K562 (cell line): ENCODE results near the gene PTPN18. TPM values are rescaled to one million over a fixed set of nuclear protein-coding genes. Genes with fewer than 3 reads are reported as not detected.

Experiments
- ELK1 ChIP-seq: sonication (generic); formaldehyde crosslinking; IDR thresholded peaks from 2 replicates; pipeline ENCODE4 v1.8.1; 2022; ENCODE audit warnings: missing genetic modification reagents
- FOXA3 ChIP-seq, 2 experiments: fragments of 450-650 bp in 1 of 2; sonication (generic) in 1 of 2; formaldehyde crosslinking; IDR thresholded peaks in 1 of 2; conservative IDR thresholded peaks in 1 of 2; 2 replicates each; pipeline versions ENCODE4 v1.4.0 to v1.8.0; 2020 to 2022; ENCODE audit warnings: mild to moderate bottlenecking in 2 of 2, missing genetic modification reagents in 1 of 2
- MLX ChIP-seq, 2 experiments: fragments of 450-650 bp in 1 of 2; sonication (generic) in 1 of 2; formaldehyde crosslinking; conservative IDR thresholded peaks; 2 replicates each; pipeline versions ENCODE4 v1.4.0 to v1.8.1; 2020 to 2022; ENCODE audit warnings: mild to moderate bottlenecking in 1 of 2, missing genetic modification reagents in 1 of 2
- MTA3 ChIP-seq: fragments of 450-650 bp; formaldehyde crosslinking; IDR thresholded peaks from 2 replicates; pipeline ENCODE4 v1.6.1; 2017; ENCODE audit warnings: mild to moderate bottlenecking, borderline replicate concordance
- PKNOX1 ChIP-seq: fragments of 450-650 bp; IDR thresholded peaks from 2 replicates; pipeline ENCODE4 v1.6.1; 2016
- UBTF ChIP-seq, 2 experiments: IDR thresholded peaks; 2 replicates each; pipeline ENCODE4 v1.6.1; 2012; ENCODE audit warnings: improper control_type of control experiment in 2 of 2, low read depth in 2 of 2, low read length in 2 of 2, borderline replicate concordance in 1 of 2
- USF1 ChIP-seq: sonication (generic); formaldehyde crosslinking; IDR thresholded peaks from 2 replicates; pipeline ENCODE4 v1.9.0; 2022; ENCODE audit warnings: mild to moderate bottlenecking, missing genetic modification reagents
- ZNF143 ChIP-seq: sonication (generic); formaldehyde crosslinking; IDR thresholded peaks from 2 replicates; pipeline ENCODE4 v1.9.0; 2022; ENCODE audit warnings: mild to moderate bottlenecking, missing genetic modification reagents
- ZNF584 ChIP-seq: fragments of 200-800 bp; sonication (Bioruptor generic); IDR thresholded peaks from 2 replicates; pipeline ENCODE4 v1.6.1; 2016; ENCODE audit warnings: low read depth, mild to moderate bottlenecking, missing genetic modification characterization, missing compliant biosample characterization
- polyA plus RNA-seq, 8 experiments: library from polyadenylated mRNA; depleted of rRNA in 4 of 8; stranded (reverse) in 5 of 8; unstranded in 3 of 8; fragments of >200 nt; fragmentation: Nextera tagmentation in 2 of 8; fragmentation: Illumina TruSeq in 1 of 8; extraction: Ambion mirVana in 2 of 8; extraction: Trizol in 1 of 8; gene quantifications; 2 replicates each; pipeline versions ENCODE4 v1.2.1 to v1.2.3, GENCODE V29; 2011 to 2014; ENCODE audit warnings: inconsistent platforms in 1 of 8, missing spikeins in 1 of 8
- total RNA-seq, 7 experiments: library from RNA; depleted of rRNA in 6 of 7; stranded (reverse); fragments of >200 nt in 6 of 7; fragmentation: Illumina TruSeq in 2 of 7; extraction: Trizol in 2 of 7; gene quantifications; 2 replicates each; pipeline versions ENCODE4 v1.2.1 to v1.2.3, GENCODE V29; 2011 to 2021; ENCODE audit warnings: low replicate concordance in 1 of 7

The PTPN18 gene
- total and polyA plus RNA-seq, 9 of the 15 experiments (the other 6 are each of a cell fraction or from before 2014, with no cell fraction given): 11.6 to 90.7 (median 49.6) TPM

GRCh38 chr2:130310881-130311280, 45.0 kb upstream of the PTPN18 start (continued):
- TF ChIP-seq UBTF (IDR thresholded peaks at IDR 0.05; ENCODE audit: borderline replicate concordance in 1 of 2, low read depth in 2 of 2, low read length in 2 of 2): no peak
- TF ChIP-seq FOXA3 (CRISPR knock-in tag; conservative IDR thresholded peaks at IDR 0.05 in 1 of 2, IDR thresholded peaks at IDR 0.05 in 1 of 2): no peak
- TF ChIP-seq PKNOX1: no peak
- TF ChIP-seq ZNF143 (CRISPR knock-in tag): no peak
- TF ChIP-seq MLX (CRISPR knock-in tag; conservative IDR thresholded peaks at IDR 0.05): no peak
- TF ChIP-seq ZNF584 (CRISPR knock-in tag): no peak
- no peak for TF ChIP-seq MTA3
- no peak for TF ChIP-seq ELK1 (CRISPR knock-in tag)
- TF ChIP-seq USF1 (CRISPR knock-in tag): no peak
